ENCODE measurements around the gene WARS2.

The WARS2 gene

DNA sequence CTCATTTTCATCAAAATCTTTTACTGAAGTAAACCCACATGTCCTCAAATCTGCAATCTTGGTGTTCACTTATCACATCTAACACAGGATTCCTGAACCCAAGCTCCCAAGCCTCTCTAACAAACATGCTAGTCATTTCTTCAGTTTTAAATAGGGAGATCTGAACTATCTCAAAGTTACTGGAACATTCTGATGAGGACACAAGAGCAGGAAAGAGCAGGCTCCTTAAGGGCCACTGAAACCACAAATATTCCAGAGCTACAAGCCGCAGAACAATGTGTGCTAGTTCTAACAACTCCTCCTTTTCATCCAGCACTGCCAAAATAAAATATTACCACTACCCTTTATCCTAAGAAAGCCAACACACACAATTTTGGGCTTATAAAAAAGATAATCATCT lies 38.9 kb downstream of the WARS2 start:
- TF ChIP-seq ZNF274 (IDR thresholded peaks at IDR 0.05; ENCODE audit: low read depth, low read length): no peak
- no peak for TF ChIP-seq YY1 (IDR thresholded peaks at IDR 0.05; ENCODE audit: insufficient read depth, insufficient read length)
- no peak for TF ChIP-seq SUZ12 (IDR thresholded peaks at IDR 0.05; ENCODE audit: extremely low read depth, insufficient read depth, insufficient read length)
- H3K36me3 ChIP-seq (ENCODE audit: insufficient read depth, insufficient read length, low read length): no peaks in the 10 kb centered on the region
- H3K27me3 ChIP-seq (ENCODE audit: insufficient read depth, insufficient read length): no peaks in the 10 kb centered on the region
- H3K9me3 ChIP-seq (ENCODE audit: insufficient read depth, low read length): no peaks in the 10 kb centered on the region
- DNase-seq (ENCODE audit: low read depth, low spot score): no peak
- H3K4me3 ChIP-seq (ENCODE audit: insufficient read length, low read depth): no peak overlapping the region
- no peak overlapping the region for H3K9ac ChIP-seq (ENCODE audit: insufficient read length, low read depth)
- H3K4me1 ChIP-seq (ENCODE audit: insufficient read depth, insufficient read length): no peaks in the 10 kb centered on the region

GRCh38 chr1:119099775-119100174 lies 40.7 kb downstream of the WARS2 start:
- Histone ChIP-seq H3K4me3 (ENCODE audit: insufficient read length, low read depth) (no peak overlapping the region), H3K9ac (ENCODE audit: insufficient read length, low read depth) (no peak overlapping the region), H3K27me3 (ENCODE audit: insufficient read depth, insufficient read length) (no peaks in the 10 kb centered on the region), H3K36me3 (ENCODE audit: insufficient read depth, insufficient read length, low read length) (no peaks in the 10 kb centered on the region), H3K9me3 (ENCODE audit: insufficient read depth, low read length) (no peaks in the 10 kb centered on the region), H3K4me1 (ENCODE audit: insufficient read depth, insufficient read length) (no peaks in the 10 kb centered on the region)
- TF ChIP-seq ZNF274 (IDR thresholded peaks at IDR 0.05; ENCODE audit: low read depth, low read length): no peak
- TF ChIP-seq YY1 (IDR thresholded peaks at IDR 0.05; ENCODE audit: insufficient read depth, insufficient read length): no peak
- no peak for TF ChIP-seq SUZ12 (IDR thresholded peaks at IDR 0.05; ENCODE audit: extremely low read depth, insufficient read depth, insufficient read length)
- no peak for DNase-seq (ENCODE audit: low read depth, low spot score)

DNA sequence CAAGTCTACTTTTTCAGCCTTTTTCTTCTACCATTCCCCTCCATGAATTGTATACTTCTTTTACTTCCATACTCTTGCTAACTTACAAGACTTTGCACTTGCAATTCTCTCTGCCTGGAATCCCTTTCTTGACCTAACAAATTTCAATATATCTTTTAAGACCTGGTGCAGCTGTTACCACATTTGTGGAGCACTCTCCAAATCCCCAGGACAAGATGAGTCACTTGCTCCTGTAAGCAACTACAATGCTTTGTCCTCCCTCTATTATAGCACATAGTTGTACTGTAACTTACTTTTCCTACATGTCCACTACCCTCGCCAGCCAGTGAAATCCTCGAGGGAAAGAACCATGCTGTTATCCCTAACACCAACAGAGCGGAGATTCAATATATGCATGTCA lies 43.1 kb downstream of the WARS2 start:
- no peak overlapping the region for H3K4me3 ChIP-seq (ENCODE audit: insufficient read length, low read depth)
- DNase-seq (ENCODE audit: low read depth, low spot score): no peak
- H3K36me3 ChIP-seq (ENCODE audit: insufficient read depth, insufficient read length, low read length): no peaks in the 10 kb centered on the region
- H3K27me3 ChIP-seq (ENCODE audit: insufficient read depth, insufficient read length): no peaks in the 10 kb centered on the region
- no peaks in the 10 kb centered on the region for H3K4me1 ChIP-seq (ENCODE audit: insufficient read depth, insufficient read length)
- H3K9ac ChIP-seq (ENCODE audit: insufficient read length, low read depth): no peak overlapping the region
- no peaks in the 10 kb centered on the region for H3K9me3 ChIP-seq (ENCODE audit: insufficient read depth, low read length)
- TF ChIP-seq ZNF274 (IDR thresholded peaks at IDR 0.05; ENCODE audit: low read depth, low read length) (no peak), SUZ12 (IDR thresholded peaks at IDR 0.05; ENCODE audit: extremely low read depth, insufficient read depth, insufficient read length) (no peak), YY1 (IDR thresholded peaks at IDR 0.05; ENCODE audit: insufficient read depth, insufficient read length) (no peak)

DNA sequence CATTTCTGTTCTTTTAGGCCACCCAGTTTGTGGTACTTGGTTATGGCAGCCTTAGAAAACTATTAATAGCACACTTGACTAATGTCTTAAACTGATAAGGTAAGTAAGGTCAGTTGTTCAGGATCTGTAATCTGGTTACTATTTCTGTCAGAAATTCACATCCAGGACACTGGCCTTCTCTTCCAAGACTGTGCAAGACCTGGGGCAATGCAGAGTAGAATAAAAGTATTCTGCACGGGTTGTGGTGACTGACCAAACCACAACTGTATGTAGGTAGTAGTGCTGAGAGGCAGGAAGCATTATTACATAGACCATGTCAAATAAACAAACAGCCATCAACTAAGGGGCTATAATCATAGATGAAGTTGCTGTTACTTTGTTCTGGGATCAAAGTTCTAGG lies 46.7 kb downstream of the WARS2 start:
- Histone ChIP-seq H3K4me3 (ENCODE audit: insufficient read length, low read depth) (no peak overlapping the region), H3K9me3 (ENCODE audit: insufficient read depth, low read length) (0 out of 2 replicates have a peak, but pooled peaks cover 3% of the 10 kb centered on the region), H3K36me3 (ENCODE audit: insufficient read depth, insufficient read length, low read length) (no peaks in the 10 kb centered on the region), H3K27me3 (ENCODE audit: insufficient read depth, insufficient read length) (no peaks in the 10 kb centered on the region), H3K4me1 (ENCODE audit: insufficient read depth, insufficient read length) (no peaks in the 10 kb centered on the region), H3K9ac (ENCODE audit: insufficient read length, low read depth) (no peak overlapping the region)
- TF ChIP-seq YY1 (IDR thresholded peaks at IDR 0.05; ENCODE audit: insufficient read depth, insufficient read length) (no peak), ZNF274 (IDR thresholded peaks at IDR 0.05; ENCODE audit: low read depth, low read length) (no peak), SUZ12 (IDR thresholded peaks at IDR 0.05; ENCODE audit: extremely low read depth, insufficient read depth, insufficient read length) (no peak)
- no peak for DNase-seq (ENCODE audit: low read depth, low spot score)

GRCh38 chr1:119091618-119092017 lies 48.8 kb downstream of the WARS2 start:
- H3K27me3 ChIP-seq (ENCODE audit: insufficient read depth, insufficient read length): no peaks in the 10 kb centered on the region

GRCh38 chr1:119090250-119090649 lies 50.2 kb downstream of the WARS2 start:
- H3K9ac ChIP-seq (ENCODE audit: insufficient read length, low read depth): no peak overlapping the region
- H3K4me3 ChIP-seq (ENCODE audit: insufficient read length, low read depth): no peak overlapping the region
- H3K4me1 ChIP-seq (ENCODE audit: insufficient read depth, insufficient read length): no peaks in the 10 kb centered on the region
- H3K27me3 ChIP-seq (ENCODE audit: insufficient read depth, insufficient read length): no peaks in the 10 kb centered on the region
- H3K36me3 ChIP-seq (ENCODE audit: insufficient read depth, insufficient read length, low read length): no peaks in the 10 kb centered on the region
- TF ChIP-seq ZNF274 (IDR thresholded peaks at IDR 0.05; ENCODE audit: low read depth, low read length) (no peak), YY1 (IDR thresholded peaks at IDR 0.05; ENCODE audit: insufficient read depth, insufficient read length) (no peak), SUZ12 (IDR thresholded peaks at IDR 0.05; ENCODE audit: extremely low read depth, insufficient read depth, insufficient read length) (no peak)
- DNase-seq (ENCODE audit: low read depth, low spot score): no peak
- 0 out of 2 replicates have a peak, but pooled peaks cover 3% of the 10 kb centered on the region for H3K9me3 ChIP-seq (ENCODE audit: insufficient read depth, low read length)

More at GRCh38 chr1:119091618-119092017, 48.8 kb downstream of the WARS2 start:
- H3K4me1 ChIP-seq (ENCODE audit: insufficient read depth, insufficient read length): no peaks in the 10 kb centered on the region
- no peaks in the 10 kb centered on the region for H3K36me3 ChIP-seq (ENCODE audit: insufficient read depth, insufficient read length, low read length)
- no peak for TF ChIP-seq YY1 (IDR thresholded peaks at IDR 0.05; ENCODE audit: insufficient read depth, insufficient read length)
- no peak for DNase-seq (ENCODE audit: low read depth, low spot score)
- H3K9me3 ChIP-seq (ENCODE audit: insufficient read depth, low read length): 0 out of 2 replicates have a peak, but pooled peaks cover 3% of the 10 kb centered on the region
- no peak overlapping the region for H3K4me3 ChIP-seq (ENCODE audit: insufficient read length, low read depth)
- no peak overlapping the region for H3K9ac ChIP-seq (ENCODE audit: insufficient read length, low read depth)

DNA sequence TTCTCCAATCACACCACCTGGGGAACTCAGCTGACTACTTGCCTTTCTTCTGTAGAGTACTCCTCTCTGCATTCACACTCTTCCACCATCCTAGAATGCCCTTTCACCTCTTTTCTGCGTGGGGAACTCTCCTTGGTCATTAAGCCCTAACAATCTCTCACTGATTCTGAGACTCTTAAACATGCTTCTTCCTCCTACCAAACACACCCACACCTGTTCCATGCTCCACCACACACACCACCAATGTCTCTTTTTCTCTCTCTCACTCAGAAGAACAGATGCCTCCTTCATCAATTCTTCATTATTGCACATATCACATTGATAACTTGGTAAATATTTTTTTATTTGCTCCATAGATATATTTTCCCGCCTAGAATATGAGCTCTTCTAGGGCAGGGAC lies 53.6 kb downstream of the WARS2 start:
- TF ChIP-seq YY1 (IDR thresholded peaks at IDR 0.05; ENCODE audit: insufficient read depth, insufficient read length): no peak
- TF ChIP-seq SUZ12 (IDR thresholded peaks at IDR 0.05; ENCODE audit: extremely low read depth, insufficient read depth, insufficient read length): no peak
- TF ChIP-seq ZNF274 (IDR thresholded peaks at IDR 0.05; ENCODE audit: low read depth, low read length): no peak
- Histone ChIP-seq H3K36me3 (ENCODE audit: insufficient read depth, insufficient read length, low read length) (no peaks in the 10 kb centered on the region), H3K27me3 (ENCODE audit: insufficient read depth, insufficient read length) (no peaks in the 10 kb centered on the region), H3K9me3 (ENCODE audit: insufficient read depth, low read length) (0 out of 2 replicates have a peak, but pooled peaks cover 3% of the 10 kb centered on the region), H3K4me3 (ENCODE audit: insufficient read length, low read depth) (no peak overlapping the region), H3K4me1 (ENCODE audit: insufficient read depth, insufficient read length) (no peaks in the 10 kb centered on the region), H3K9ac (ENCODE audit: insufficient read length, low read depth) (no peak overlapping the region)
- DNase-seq (ENCODE audit: low read depth, low spot score): no peak

DNA sequence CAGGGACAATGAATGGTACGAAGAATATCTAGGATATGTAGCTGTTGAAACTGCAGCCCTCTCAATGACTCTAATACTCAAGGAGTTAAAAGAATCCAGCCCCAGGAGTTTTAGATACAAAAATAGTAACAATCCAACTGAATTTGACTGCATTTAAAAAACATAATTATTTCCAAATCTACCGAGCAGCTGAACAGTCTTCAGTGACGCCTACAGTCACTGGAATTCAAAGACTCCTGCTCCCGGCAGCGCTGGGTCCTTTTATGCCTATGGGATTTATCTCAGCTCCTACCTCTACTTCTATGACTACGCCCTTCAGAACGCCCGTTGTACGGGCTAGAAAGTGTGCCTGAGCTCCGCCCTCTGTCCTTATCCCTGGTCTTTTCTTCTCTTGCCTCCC lies 55.7 kb downstream of the WARS2 start:
- H3K9me3 ChIP-seq (ENCODE audit: insufficient read depth, low read length): no peaks in the 10 kb centered on the region
- no peaks in the 10 kb centered on the region for H3K27me3 ChIP-seq (ENCODE audit: insufficient read depth, insufficient read length)
- no peak for TF ChIP-seq SUZ12 (IDR thresholded peaks at IDR 0.05; ENCODE audit: extremely low read depth, insufficient read depth, insufficient read length)
- no peak for TF ChIP-seq ZNF274 (IDR thresholded peaks at IDR 0.05; ENCODE audit: low read depth, low read length)
- no peak for DNase-seq (ENCODE audit: low read depth, low spot score)
- H3K4me1 ChIP-seq (ENCODE audit: insufficient read depth, insufficient read length): peaks cover 2% of the 10 kb centered on the region
- no peaks in the 10 kb centered on the region for H3K36me3 ChIP-seq (ENCODE audit: insufficient read depth, insufficient read length, low read length)
- H3K4me3 ChIP-seq (ENCODE audit: insufficient read length, low read depth): no peak overlapping the region
- no peak overlapping the region for H3K9ac ChIP-seq (ENCODE audit: insufficient read length, low read depth)
